ENCODE results near the gene CPEB3.

CPEB3 gene

GRCh38 chr10:92102601-92103213 is 188.2 kb downstream of the CPEB3 start:
- no peak overlapping the region for H3K27ac ChIP-seq (ENCODE audit: low read length, poor library complexity, severe bottlenecking)
- H3K79me1 ChIP-seq (replicated peaks; ENCODE audit: low read length, poor library complexity, severe bottlenecking), result no peaks in the 10 kb centered on the region
- H3K4me2 ChIP-seq (ENCODE audit: low read length, poor library complexity, severe bottlenecking), result no peak overlapping the region
- no peak overlapping the region for H3K4me3 ChIP-seq (ENCODE audit: insufficient read depth in 1 of 2, low read depth in 1 of 2, low read length in 2 of 2)
- H3K4me1 ChIP-seq (ENCODE audit: control insufficient read depth, insufficient read depth, low read depth, low read length), result peaks cover 2% of the 10 kb centered on the region
- H2AK5ac ChIP-seq (ENCODE audit: low read length, severe bottlenecking), result no peak overlapping the region
- no peaks in the 10 kb centered on the region for H3K36me3 ChIP-seq (ENCODE audit: control insufficient read depth in 1 of 2, insufficient read depth in 2 of 2, low read depth in 1 of 2, low read length in 2 of 2)
- peaks cover 0 to 11% of the 10 kb centered on the region in 2 experiments for H3K27me3 ChIP-seq (ENCODE audit: control insufficient read depth in 1 of 2, insufficient read depth in 1 of 2, low read length in 2 of 2)
- H2BK15ac ChIP-seq (ENCODE audit: low read depth, poor library complexity, severe bottlenecking), result no peak overlapping the region
- H2BK5ac ChIP-seq (ENCODE audit: low read depth, low read length, poor library complexity, severe bottlenecking), result no peak overlapping the region
- no peak overlapping the region for H4K91ac ChIP-seq (ENCODE audit: low read length)
- no peak overlapping the region for H3K9ac ChIP-seq (ENCODE audit: low read length)
- no peak overlapping the region for H2BK120ac ChIP-seq (ENCODE audit: low read depth, low read length)
- no peak overlapping the region for H3K18ac ChIP-seq (ENCODE audit: low read depth in 1 of 2, low read length in 2 of 2)
- no peak overlapping the region for H3K23ac ChIP-seq (ENCODE audit: low read length in 2 of 2)
- peak overlapping the region; percentile 23 for H4K8ac ChIP-seq (ENCODE audit: low read length)
- H2BK12ac ChIP-seq (ENCODE audit: low read length in 2 of 2), result no peak overlapping the region
- no peak overlapping the region for H3K4ac ChIP-seq (ENCODE audit: low read depth in 1 of 2, low read length in 2 of 2)
- H3K14ac ChIP-seq (ENCODE audit: low read length in 2 of 2), result no peak overlapping the region
- H3K9me3 ChIP-seq (ENCODE audit: control insufficient read depth, low read length), result no peaks in the 10 kb centered on the region
- H2AFZ ChIP-seq (ENCODE audit: low read depth, low read length), result no peak overlapping the region
- 92% methylated on average over 3 of the region's 4 CpGs for WGBS
- no peak for DNase-seq

GRCh38 chr10:92094960-92095359 is 195.9 kb downstream of the CPEB3 start:
- Histone ChIP-seq H3K4me3 (ENCODE audit: insufficient read depth in 1 of 2, low read depth in 1 of 2, low read length in 2 of 2) (no peak overlapping the region), H3K14ac (ENCODE audit: low read length in 2 of 2) (no peak overlapping the region), H3K27ac (ENCODE audit: low read length, poor library complexity, severe bottlenecking) (no peak overlapping the region), H4K8ac (ENCODE audit: low read length) (no peak overlapping the region), H3K36me3 (ENCODE audit: control insufficient read depth in 1 of 2, insufficient read depth in 2 of 2, low read depth in 1 of 2, low read length in 2 of 2) (no peaks in the 10 kb centered on the region), H2BK5ac (ENCODE audit: low read depth, low read length, poor library complexity, severe bottlenecking) (no peak overlapping the region), H3K9me3 (ENCODE audit: control insufficient read depth, low read length) (no peaks in the 10 kb centered on the region), H3K27me3 (ENCODE audit: control insufficient read depth in 1 of 2, insufficient read depth in 1 of 2, low read length in 2 of 2) (no peaks in the 10 kb centered on the region), H3K4ac (ENCODE audit: low read depth in 1 of 2, low read length in 2 of 2) (no peak overlapping the region), H3K79me1 (replicated peaks; ENCODE audit: low read length, poor library complexity, severe bottlenecking) (no peaks in the 10 kb centered on the region), H2BK15ac (ENCODE audit: low read depth, poor library complexity, severe bottlenecking) (no peak overlapping the region), H3K9ac (ENCODE audit: low read length) (no peak overlapping the region), H2AK5ac (ENCODE audit: low read length, severe bottlenecking) (no peak overlapping the region), H2BK120ac (ENCODE audit: low read depth, low read length) (no peak overlapping the region), H4K91ac (ENCODE audit: low read length) (no peak overlapping the region), H3K23ac (ENCODE audit: low read length in 2 of 2) (no peak overlapping the region), H3K18ac (ENCODE audit: low read depth in 1 of 2, low read length in 2 of 2) (no peak overlapping the region), H3K4me2 (ENCODE audit: low read length, poor library complexity, severe bottlenecking) (no peak overlapping the region), H3K4me1 (ENCODE audit: control insufficient read depth, insufficient read depth, low read depth, low read length) (no peaks in the 10 kb centered on the region), H2BK12ac (ENCODE audit: low read length in 2 of 2) (no peak overlapping the region), H2AFZ (ENCODE audit: low read depth, low read length) (no peak overlapping the region)
- 86% methylated on average over 2 of the region's 2 CpGs for WGBS
- DNase-seq, result no peak

GRCh38 chr10:92091965-92092364 is 198.9 kb downstream of the CPEB3 start:
- no peak overlapping the region for H4K8ac ChIP-seq (ENCODE audit: low read length)
- no peak overlapping the region for H2BK120ac ChIP-seq (ENCODE audit: low read depth, low read length)
- no peak overlapping the region for H4K91ac ChIP-seq (ENCODE audit: low read length)
- no peak overlapping the region for H3K9ac ChIP-seq (ENCODE audit: low read length)
- H3K4me2 ChIP-seq (ENCODE audit: low read length, poor library complexity, severe bottlenecking), result no peak overlapping the region
- no peaks in the 10 kb centered on the region for H3K36me3 ChIP-seq (ENCODE audit: control insufficient read depth in 1 of 2, insufficient read depth in 2 of 2, low read depth in 1 of 2, low read length in 2 of 2)
- no peak overlapping the region for H3K14ac ChIP-seq (ENCODE audit: low read length in 2 of 2)
- no peak overlapping the region for H3K18ac ChIP-seq (ENCODE audit: low read depth in 1 of 2, low read length in 2 of 2)
- H3K79me1 ChIP-seq (replicated peaks; ENCODE audit: low read length, poor library complexity, severe bottlenecking), result no peaks in the 10 kb centered on the region
- DNase-seq, result no peak
- no peak overlapping the region for H2AFZ ChIP-seq (ENCODE audit: low read depth, low read length)
- H3K27ac ChIP-seq (ENCODE audit: low read length, poor library complexity, severe bottlenecking), result no peak overlapping the region
- no peak overlapping the region for H3K23ac ChIP-seq (ENCODE audit: low read length in 2 of 2)
- no peak overlapping the region for H2AK5ac ChIP-seq (ENCODE audit: low read length, severe bottlenecking)
- no peak overlapping the region for H3K4ac ChIP-seq (ENCODE audit: low read depth in 1 of 2, low read length in 2 of 2)
- no peaks in the 10 kb centered on the region for H3K27me3 ChIP-seq (ENCODE audit: control insufficient read depth in 1 of 2, insufficient read depth in 1 of 2, low read length in 2 of 2)
- H3K9me3 ChIP-seq (ENCODE audit: control insufficient read depth, low read length), result no peaks in the 10 kb centered on the region
- H2BK15ac ChIP-seq (ENCODE audit: low read depth, poor library complexity, severe bottlenecking), result no peak overlapping the region
- H3K4me3 ChIP-seq (ENCODE audit: insufficient read depth in 1 of 2, low read depth in 1 of 2, low read length in 2 of 2), result no peak overlapping the region
- peaks cover 1% of the 10 kb centered on the region for H3K4me1 ChIP-seq (ENCODE audit: control insufficient read depth, insufficient read depth, low read depth, low read length)
- 66% methylated on average over 2 of the region's 2 CpGs for WGBS
- H2BK12ac ChIP-seq (ENCODE audit: low read length in 2 of 2), result no peak overlapping the region
- no peak overlapping the region for H2BK5ac ChIP-seq (ENCODE audit: low read depth, low read length, poor library complexity, severe bottlenecking)

GRCh38 chr10:92087750-92088395 is 203.0 kb downstream of the CPEB3 start:
- H3K23ac ChIP-seq (ENCODE audit: low read length in 2 of 2), result no peak overlapping the region
- 9% methylated on average over 6 of the region's 7 CpGs for WGBS
- H4K91ac ChIP-seq (ENCODE audit: low read length), result no peak overlapping the region

More at GRCh38 chr10:92087750-92088395, 203.0 kb downstream of the CPEB3 start:
- H3K79me1 ChIP-seq (replicated peaks; ENCODE audit: low read length, poor library complexity, severe bottlenecking), result no peaks in the 10 kb centered on the region
- no peak overlapping the region for H2BK120ac ChIP-seq (ENCODE audit: low read depth, low read length)
- H3K4me3 ChIP-seq (ENCODE audit: insufficient read depth in 1 of 2, low read depth in 1 of 2, low read length in 2 of 2), result no peak overlapping the region
- H2AK5ac ChIP-seq (ENCODE audit: low read length, severe bottlenecking), result no peak overlapping the region
- no peaks in the 10 kb centered on the region for H3K36me3 ChIP-seq (ENCODE audit: control insufficient read depth in 1 of 2, insufficient read depth in 2 of 2, low read depth in 1 of 2, low read length in 2 of 2)
- no peak overlapping the region for H4K8ac ChIP-seq (ENCODE audit: low read length)
- no peak overlapping the region for H2BK5ac ChIP-seq (ENCODE audit: low read depth, low read length, poor library complexity, severe bottlenecking)
- peaks cover 4% of the 10 kb centered on the region for H3K4me1 ChIP-seq (ENCODE audit: control insufficient read depth, insufficient read depth, low read depth, low read length)
- H3K18ac ChIP-seq (ENCODE audit: low read depth in 1 of 2, low read length in 2 of 2), result no peak overlapping the region
- no peak overlapping the region for H3K4me2 ChIP-seq (ENCODE audit: low read length, poor library complexity, severe bottlenecking)
- no peaks in the 10 kb centered on the region for H3K27me3 ChIP-seq (ENCODE audit: control insufficient read depth in 1 of 2, insufficient read depth in 1 of 2, low read length in 2 of 2)
- H3K9ac ChIP-seq (ENCODE audit: low read length), result peak overlapping the region; percentile 31
- H2BK15ac ChIP-seq (ENCODE audit: low read depth, poor library complexity, severe bottlenecking), result no peak overlapping the region
- DNase-seq, result peak; percentile 88
- no peak overlapping the region for H2AFZ ChIP-seq (ENCODE audit: low read depth, low read length)
- H3K4ac ChIP-seq (ENCODE audit: low read depth in 1 of 2, low read length in 2 of 2), result no peak overlapping the region
- no peak overlapping the region for H2BK12ac ChIP-seq (ENCODE audit: low read length in 2 of 2)
- H3K9me3 ChIP-seq (ENCODE audit: control insufficient read depth, low read length), result no peaks in the 10 kb centered on the region
- H3K14ac ChIP-seq (ENCODE audit: low read length in 2 of 2), result no peak overlapping the region
- H3K27ac ChIP-seq (ENCODE audit: low read length, poor library complexity, severe bottlenecking), result no peak overlapping the region

All from mesenchymal stem cell (in vitro differentiated cells and primary cell).